Upper lobe of right lung (tissue), 1 donor: ENCODE data around the gene SLC6A6. TPM values are rescaled to one million over a fixed set of nuclear protein-coding genes. Genes with fewer than 3 reads are reported as not detected.

Source experiments
- ATAC-seq: fragments of 200-7000 bp; cut with Tn5 transposase; one replicate; pipeline ENCODE4 v1.9.1; 2020; ENCODE audit warnings: mild to moderate bottlenecking, moderate library complexity
- DNase-seq: peaks from one replicate; pipeline ENCODE4 v3.0.0-alpha.2; 2020
- H3K27ac ChIP-seq: fragments of 200-600 bp; one replicate; pipeline ENCODE4 v1.8.0; 2022
- H3K27me3 ChIP-seq: fragments of 200-600 bp; one replicate; pipeline ENCODE4 v1.8.0; 2022; ENCODE audit warnings: mild to moderate bottlenecking
- H3K36me3 ChIP-seq: fragments of 200-600 bp; one replicate; pipeline ENCODE4 v1.8.0; 2022
- H3K4me1 ChIP-seq: fragments of 200-600 bp; one replicate; pipeline ENCODE4 v1.8.0; 2022
- H3K4me3 ChIP-seq: fragments of 200-600 bp; one replicate; pipeline ENCODE4 v1.8.0; 2022; ENCODE audit warnings: mild to moderate bottlenecking
- H3K9me3 ChIP-seq: fragments of 200-600 bp; one replicate; pipeline ENCODE4 v1.8.0; 2022
- intact Hi-C: fragments of 100-400 bp; cut with DNase I; formaldehyde crosslinking; loops from one replicate; pipeline ENCODE4 v1.11.0; 2022
- total RNA-seq: library from RNA; stranded (reverse); fragmentation: NEBNext Ultra II Directional; extraction: Animal tissue kit (Norgen Biotek cat#: 25700); gene quantifications from one replicate; pipeline ENCODE4 v1.2.1, GENCODE V29; 2021
- TF ChIP-seq, protein P1 (sequence below): fragments of 200-600 bp; IDR thresholded peaks from one replicate; pipeline ENCODE4 v1.8.0; 2022; ENCODE audit warnings: antibody characterized with exemption
- donor health status: DM: no; HTN: yes; CAD: no; lungs with severe emphysema.

Gene SLC6A6
- total RNA-seq, 1 donor from 2014 or later = 54.3 TPM

DNA sequence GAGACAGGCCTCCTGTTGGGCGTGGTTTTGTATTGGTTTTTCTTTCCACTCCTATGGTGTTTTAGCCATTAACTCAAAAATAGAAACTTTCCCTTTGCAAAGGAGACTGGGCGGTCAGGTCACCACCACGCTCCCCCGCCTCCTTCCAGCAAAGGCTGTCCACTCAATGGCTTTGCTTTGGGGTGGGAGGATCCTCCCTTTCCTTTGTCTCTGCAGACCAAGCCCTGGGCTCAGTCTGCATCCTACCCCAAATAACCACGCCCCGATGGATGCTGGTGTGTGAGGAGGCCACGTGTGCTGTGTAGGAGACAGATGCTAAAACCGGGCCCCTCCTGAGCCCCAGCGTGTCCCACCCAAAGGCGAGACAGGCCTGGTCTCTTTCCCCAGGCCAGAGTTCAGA, 69.3 kb downstream of the SLC6A6 start:
- no peak for DNase-seq
- Histone ChIP-seq H3K27ac (no peak overlapping the region), H3K4me3 (no peak overlapping the region), H3K9me3 (no peaks in the 10 kb centered on the region), H3K27me3 (no peaks in the 10 kb centered on the region), H3K36me3 (peaks cover 67% of the 10 kb centered on the region), H3K4me1 (peaks cover 14% of the 10 kb centered on the region)
- TF ChIP-seq, protein P1, sequence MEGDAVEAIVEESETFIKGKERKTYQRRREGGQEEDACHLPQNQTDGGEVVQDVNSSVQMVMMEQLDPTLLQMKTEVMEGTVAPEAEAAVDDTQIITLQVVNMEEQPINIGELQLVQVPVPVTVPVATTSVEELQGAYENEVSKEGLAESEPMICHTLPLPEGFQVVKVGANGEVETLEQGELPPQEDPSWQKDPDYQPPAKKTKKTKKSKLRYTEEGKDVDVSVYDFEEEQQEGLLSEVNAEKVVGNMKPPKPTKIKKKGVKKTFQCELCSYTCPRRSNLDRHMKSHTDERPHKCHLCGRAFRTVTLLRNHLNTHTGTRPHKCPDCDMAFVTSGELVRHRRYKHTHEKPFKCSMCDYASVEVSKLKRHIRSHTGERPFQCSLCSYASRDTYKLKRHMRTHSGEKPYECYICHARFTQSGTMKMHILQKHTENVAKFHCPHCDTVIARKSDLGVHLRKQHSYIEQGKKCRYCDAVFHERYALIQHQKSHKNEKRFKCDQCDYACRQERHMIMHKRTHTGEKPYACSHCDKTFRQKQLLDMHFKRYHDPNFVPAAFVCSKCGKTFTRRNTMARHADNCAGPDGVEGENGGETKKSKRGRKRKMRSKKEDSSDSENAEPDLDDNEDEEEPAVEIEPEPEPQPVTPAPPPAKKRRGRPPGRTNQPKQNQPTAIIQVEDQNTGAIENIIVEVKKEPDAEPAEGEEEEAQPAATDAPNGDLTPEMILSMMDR = no peak
- intact Hi-C loops = no loop called here
- no peak for ATAC-seq

DNA sequence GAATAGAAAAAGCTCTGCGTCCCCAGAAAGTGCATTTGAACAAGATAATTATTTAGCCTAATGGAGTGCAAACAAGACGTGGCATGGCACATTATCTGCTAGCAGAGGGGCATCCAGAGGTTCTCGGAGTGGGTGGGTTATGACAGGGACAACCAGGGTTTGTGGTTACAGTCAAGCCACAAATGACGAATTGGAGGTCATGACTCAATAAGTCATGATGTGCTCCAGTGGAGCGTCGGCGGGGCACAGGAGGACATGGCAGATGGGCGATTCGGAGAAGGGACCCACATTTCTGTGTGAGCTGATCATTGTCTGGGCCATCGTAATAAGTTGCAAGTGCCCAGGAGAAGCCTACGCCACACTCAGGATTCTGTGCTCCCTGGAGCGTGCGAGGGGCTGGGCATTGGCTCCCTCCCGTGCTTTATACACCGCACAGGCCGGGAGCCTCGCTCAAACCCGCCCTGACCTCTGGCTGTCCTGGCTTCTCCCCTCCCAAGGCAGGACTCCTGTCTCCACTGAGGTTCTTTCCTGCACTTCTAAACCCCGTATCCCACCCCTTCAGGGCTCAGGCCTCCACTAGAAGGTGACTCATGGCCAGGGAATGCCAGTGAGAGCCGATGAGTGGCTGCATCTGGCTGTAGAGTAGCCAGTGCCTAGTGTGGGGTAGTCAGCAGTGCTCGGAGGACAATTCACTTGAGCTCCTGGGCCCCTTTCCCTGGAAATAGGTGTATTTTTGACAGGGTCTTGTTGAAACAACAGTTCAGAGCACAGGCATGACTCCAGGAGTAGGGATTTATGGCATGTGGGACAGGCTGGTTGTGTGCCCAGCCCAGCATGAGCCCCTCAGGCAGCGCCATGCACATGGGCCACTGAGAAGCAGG, 70.3 kb downstream of the SLC6A6 start:
- peaks cover 67% of the 10 kb centered on the region for H3K36me3 ChIP-seq
- DNase-seq = peak; percentile 79
- no peaks in the 10 kb centered on the region for H3K27me3 ChIP-seq

DNA sequence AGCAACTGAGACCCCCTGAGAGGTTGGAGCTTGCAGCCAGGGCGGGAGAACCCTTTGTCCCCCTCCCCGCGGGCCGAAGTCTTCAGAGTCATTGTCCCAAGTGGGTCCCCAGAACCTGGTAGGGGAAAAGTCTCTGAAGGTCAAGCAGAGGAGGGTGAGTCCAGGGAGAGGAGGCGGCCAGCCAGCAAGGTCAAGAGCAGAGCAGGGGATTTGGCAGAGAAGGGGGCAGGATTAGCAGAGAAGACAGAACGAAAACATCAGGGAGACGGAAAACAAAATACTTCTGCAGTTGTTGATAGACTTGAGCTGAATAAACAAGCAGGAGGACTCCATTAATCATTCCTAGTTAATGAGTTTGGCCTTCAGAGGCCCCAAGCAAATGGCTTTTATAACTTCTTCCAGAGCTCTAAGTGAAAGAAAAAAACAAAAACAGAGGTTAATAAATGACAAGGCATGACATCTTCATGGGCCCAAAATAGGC, 71.0 kb downstream of the SLC6A6 start:
- Histone ChIP-seq H3K27ac (peak overlapping the region; percentile 36), H3K4me3 (no peak overlapping the region), H3K27me3 (no peaks in the 10 kb centered on the region), H3K36me3 (peaks cover 71% of the 10 kb centered on the region), H3K4me1 (peaks cover 14% of the 10 kb centered on the region), H3K9me3 (no peaks in the 10 kb centered on the region)
- intact Hi-C loops = no loop called here
- no peak for DNase-seq
- ATAC-seq = no peak
- TF ChIP-seq, protein P1 = no peak

More for the DNA sequence above, 70.3 kb downstream of the SLC6A6 start:
- no peak overlapping the region for H3K4me3 ChIP-seq
- TF ChIP-seq, protein P1 = no peak
- H3K4me1 ChIP-seq = peaks cover 14% of the 10 kb centered on the region
- peak overlapping the region; percentile 36 for H3K27ac ChIP-seq
- H3K9me3 ChIP-seq = no peaks in the 10 kb centered on the region
- intact Hi-C loops = no loop called here
- ATAC-seq = peak; percentile 91

DNA sequence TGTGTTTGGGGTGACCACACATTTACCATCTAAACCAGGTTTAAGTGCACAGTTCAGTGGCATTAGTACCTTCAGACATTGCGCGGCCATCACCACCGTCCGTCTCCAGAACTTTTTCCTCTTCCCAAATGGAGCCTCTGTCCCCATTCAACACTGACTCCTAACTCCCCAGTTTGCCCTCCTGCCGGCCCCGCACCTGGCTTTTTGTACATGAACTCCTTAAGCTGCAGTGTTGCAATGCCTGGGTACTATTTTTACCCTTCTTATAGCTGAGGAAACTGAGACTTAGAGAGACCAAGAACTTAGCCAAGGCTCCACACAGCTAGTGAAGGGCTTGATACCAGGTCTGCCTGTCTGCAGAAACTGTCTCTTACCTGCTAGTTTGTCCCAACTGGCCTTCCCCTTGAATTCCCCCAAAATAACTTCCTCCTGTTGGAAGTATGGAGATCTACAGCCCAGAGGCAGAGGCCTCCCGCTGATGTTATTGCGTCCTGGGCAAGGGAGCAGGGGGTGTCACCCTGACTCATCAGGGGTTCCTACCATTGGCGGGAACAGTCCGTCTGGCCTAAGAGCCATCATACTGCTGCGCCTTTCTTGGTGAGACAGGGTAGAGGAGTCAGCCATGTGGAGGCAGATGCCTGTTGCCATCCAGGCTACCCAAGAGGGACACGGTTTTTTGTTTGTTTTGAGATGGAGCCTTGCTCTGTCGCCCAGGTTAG, 72.1 kb downstream of the SLC6A6 start:
- ATAC-seq (no peak), DNase-seq (no peak)
- peaks cover 14% of the 10 kb centered on the region for H3K4me1 ChIP-seq
- H3K4me3 ChIP-seq = no peak overlapping the region
- no peaks in the 10 kb centered on the region for H3K27me3 ChIP-seq
- intact Hi-C loops = no loop called here
- no peaks in the 10 kb centered on the region for H3K9me3 ChIP-seq
- TF ChIP-seq, protein P1 = no peak
- H3K36me3 ChIP-seq = peaks cover 72% of the 10 kb centered on the region
- H3K27ac ChIP-seq = no peak overlapping the region

DNA sequence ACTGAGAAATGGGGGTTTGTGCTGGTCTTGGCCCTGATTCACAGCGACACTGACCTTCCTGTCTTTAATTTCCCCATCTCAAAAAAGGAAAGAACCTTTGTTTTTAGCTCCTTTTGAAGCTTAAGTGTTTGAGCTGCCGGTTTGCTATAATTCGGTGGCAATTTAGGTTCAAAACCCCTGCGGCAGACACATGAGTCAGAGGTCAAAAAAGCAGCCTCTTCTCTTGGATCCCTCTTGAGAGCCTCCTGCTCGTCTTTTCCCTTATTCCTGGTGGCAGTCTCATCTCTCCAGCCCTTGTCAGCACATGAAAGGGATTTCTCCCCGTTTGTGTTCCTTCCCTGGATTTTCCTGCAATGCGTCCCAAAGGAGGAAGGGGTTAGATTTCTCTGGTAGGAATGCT, 73.2 kb downstream of the SLC6A6 start:
- Histone ChIP-seq H3K27me3 (no peaks in the 10 kb centered on the region), H3K36me3 (peaks cover 73% of the 10 kb centered on the region), H3K9me3 (no peaks in the 10 kb centered on the region), H3K4me3 (no peak overlapping the region), H3K4me1 (peaks cover 14% of the 10 kb centered on the region), H3K27ac (no peak overlapping the region)
- ATAC-seq (no peak), DNase-seq (no peak)
- TF ChIP-seq, protein P1 = no peak
- intact Hi-C loops = no loop called here
